HUDEP-2 (cell line): Measurements from ENCODE around the gene ZNF438.

Source experiments
- DNase-seq, 76 experiments: peaks; one replicate each; lab custom pipeline; 2025; ENCODE audit not compliant: unreplicated experiment in 76 of 76; lab: John Stamatoyannopoulos, UW

ZNF438 gene

GRCh38 chr10:30830315-30831230, 201.1 kb downstream of the ZNF438 start:
- no peak for DNase-seq

GRCh38 chr10:30829901-30830300, 201.8 kb downstream of the ZNF438 start:
- peak in 2 of 76 experiments; percentile 21 to 22 for DNase-seq

GRCh38 chr10:30828680-30829079, 203.0 kb downstream of the ZNF438 start:
- peak in 72 of 76 experiments; percentile 12 to 87 (median 60) for DNase-seq

GRCh38 chr10:30828164-30828563, 203.5 kb downstream of the ZNF438 start:
- no peak for DNase-seq

- DNase-seq: no peak
Observed at GRCh38 chr10:30827531-30828120, 204.0 kb downstream of the ZNF438 start.

- DNase-seq: no peak
Observed at GRCh38 chr10:30826679-30827078, 205.0 kb downstream of the ZNF438 start.

GRCh38 chr10:30825495-30825894, 206.2 kb downstream of the ZNF438 start:
- no peak for DNase-seq

GRCh38 chr10:30825022-30825421, 206.6 kb downstream of the ZNF438 start:
- DNase-seq: no peak

- DNase-seq: no peak
Observed at GRCh38 chr10:30823651-30824050, 208.0 kb downstream of the ZNF438 start.

- DNase-seq: no peak
Observed at GRCh38 chr10:30822693-30823465, 208.8 kb downstream of the ZNF438 start.

- no peak for DNase-seq
Observed at GRCh38 chr10:30821994-30822692, 209.5 kb downstream of the ZNF438 start.

- DNase-seq: peak in 70 of 76 experiments; percentile 11 to 86 (median 50)
Observed at GRCh38 chr10:30821261-30821993, 210.2 kb downstream of the ZNF438 start.

GRCh38 chr10:30820261-30820991, 211.2 kb downstream of the ZNF438 start:
- no peak for DNase-seq

- DNase-seq: no peak
Observed at GRCh38 chr10:30819341-30820181, 212.1 kb downstream of the ZNF438 start.

GRCh38 chr10:30818854-30819253, 212.8 kb downstream of the ZNF438 start:
- no peak for DNase-seq

GRCh38 chr10:30818010-30818660, 213.5 kb downstream of the ZNF438 start:
- peak in 25 of 76 experiments; percentile 1 to 59 (median 14) for DNase-seq

- no peak for DNase-seq
Observed at GRCh38 chr10:30817541-30817940, 214.1 kb downstream of the ZNF438 start.

- DNase-seq: no peak
Observed at GRCh38 chr10:30816820-30817171, 214.9 kb downstream of the ZNF438 start.
